Measurements from ENCODE around the gene KRTAP10-8. TPM values are rescaled to one million over a fixed set of nuclear protein-coding genes. Genes with fewer than 3 reads are reported as not detected.
"Not testable (repeated sequence)": the region's sequence is repeated elsewhere in the genome, so short reads cannot be mapped to it uniquely, and the experiment has no call there.

KRTAP10-8 gene
- total and polyA plus RNA-seq, 2 of the 4 experiments (the other 2 are of a cell fraction) = not detected

- H2AFZ ChIP-seq (replicated peaks; ENCODE audit: low read length, poor library complexity); H3K4me3 ChIP-seq (ENCODE audit: insufficient read depth, low read depth, low read length); H2AK9ac ChIP-seq (replicated peaks; ENCODE audit: low read depth, low read length, poor library complexity); H4K5ac ChIP-seq (ENCODE audit: low read depth, low read length); intact Hi-C loops (cut with micrococcal nuclease); H2BK15ac ChIP-seq (ENCODE audit: low read depth, low read length); H2BK120ac ChIP-seq (ENCODE audit: low read depth, low read length); H3K14ac ChIP-seq (replicated peaks; ENCODE audit: low read depth, low read length); dilution Hi-C loops (cut with HindIII; ENCODE audit: low sequenced_read_pairs, unreplicated experiment); DNase-seq; CTCF ChIA-PET; H3K36me3 ChIP-seq (ENCODE audit: control insufficient read depth, insufficient read depth, low read length); in situ Hi-C loops (cut with MboI; ENCODE audit: low sequenced_read_pairs); H3K4ac ChIP-seq (ENCODE audit: low read depth, low read length); H4K8ac ChIP-seq (ENCODE audit: low read depth in 2 of 2, low read length in 2 of 2); H4K20me1 ChIP-seq (ENCODE audit: insufficient read depth, low read length); H3K9me3 ChIP-seq (ENCODE audit: control insufficient read depth, insufficient read depth, low read length); H2BK5ac ChIP-seq (ENCODE audit: low read depth, low read length, poor library complexity, severe bottlenecking); BruUV-seq (replicated peaks); H3K9me1 ChIP-seq (ENCODE audit: insufficient read depth, low read length); H3K79me1 ChIP-seq (ENCODE audit: low read depth in 1 of 2, low read length in 2 of 2); ATAC-seq (ENCODE audit: low read depth); H3K4me2 ChIP-seq (ENCODE audit: low read depth, low read length); H2BK20ac ChIP-seq (ENCODE audit: low read depth, low read length); H3K9ac ChIP-seq (ENCODE audit: low read depth, low read length); H3K27me3 ChIP-seq (ENCODE audit: control insufficient read depth, insufficient read depth, low read length); H3K18ac ChIP-seq (ENCODE audit: low read depth, low read length); H3K4me1 ChIP-seq (ENCODE audit: control insufficient read depth, insufficient read depth, low read length); H2AK5ac ChIP-seq (ENCODE audit: low read depth, low read length); H3K27ac ChIP-seq (ENCODE audit: insufficient read depth, low read length); H3K56ac ChIP-seq (ENCODE audit: extremely low read depth, insufficient read depth, low read length); H4K91ac ChIP-seq (ENCODE audit: insufficient read depth, low read depth, low read length); H3K23ac ChIP-seq (ENCODE audit: low read depth, low read length); POLR2A ChIA-PET (ENCODE audit: unreplicated experiment): not testable (repeated sequence)
- WGBS, 2 experiments (ENCODE audit: extremely low coverage in 2 of 2, insufficient read length in 1 of 2) = 54% methylated on average over 2 of the region's 12 CpGs; no CpG with 5 or more reads in 1 of the 2 experiments
Measured at GRCh38 chr21:44637851-44638348, 26.0 kb downstream of the KRTAP10-8 start.

- WGBS, 2 experiments (ENCODE audit: extremely low coverage in 2 of 2, insufficient read length in 1 of 2) = 82% methylated on average over 9 of the region's 21 CpGs; no CpG with 5 or more reads in 1 of the 2 experiments
- DNase-seq; H3K18ac ChIP-seq (ENCODE audit: low read depth, low read length); H4K20me1 ChIP-seq (ENCODE audit: insufficient read depth, low read length); H3K56ac ChIP-seq (ENCODE audit: extremely low read depth, insufficient read depth, low read length); in situ Hi-C loops (cut with MboI; ENCODE audit: low sequenced_read_pairs); CTCF ChIA-PET; ATAC-seq (ENCODE audit: low read depth); H3K9me3 ChIP-seq (ENCODE audit: control insufficient read depth, insufficient read depth, low read length); H2BK20ac ChIP-seq (ENCODE audit: low read depth, low read length); H3K27ac ChIP-seq (ENCODE audit: insufficient read depth, low read length); H3K9ac ChIP-seq (ENCODE audit: low read depth, low read length); H2BK5ac ChIP-seq (ENCODE audit: low read depth, low read length, poor library complexity, severe bottlenecking); H3K14ac ChIP-seq (replicated peaks; ENCODE audit: low read depth, low read length); H4K91ac ChIP-seq (ENCODE audit: insufficient read depth, low read depth, low read length); H3K4me2 ChIP-seq (ENCODE audit: low read depth, low read length); H3K36me3 ChIP-seq (ENCODE audit: control insufficient read depth, insufficient read depth, low read length); BruUV-seq (replicated peaks); H3K4me1 ChIP-seq (ENCODE audit: control insufficient read depth, insufficient read depth, low read length); H2BK15ac ChIP-seq (ENCODE audit: low read depth, low read length); intact Hi-C loops (cut with micrococcal nuclease); H3K23ac ChIP-seq (ENCODE audit: low read depth, low read length); H2AK5ac ChIP-seq (ENCODE audit: low read depth, low read length); H3K27me3 ChIP-seq (ENCODE audit: control insufficient read depth, insufficient read depth, low read length); H2AFZ ChIP-seq (replicated peaks; ENCODE audit: low read length, poor library complexity); POLR2A ChIA-PET (ENCODE audit: unreplicated experiment); H4K8ac ChIP-seq (ENCODE audit: low read depth in 2 of 2, low read length in 2 of 2); dilution Hi-C loops (cut with HindIII; ENCODE audit: low sequenced_read_pairs, unreplicated experiment); H2AK9ac ChIP-seq (replicated peaks; ENCODE audit: low read depth, low read length, poor library complexity); H3K4ac ChIP-seq (ENCODE audit: low read depth, low read length); H4K5ac ChIP-seq (ENCODE audit: low read depth, low read length); H3K79me1 ChIP-seq (ENCODE audit: low read depth in 1 of 2, low read length in 2 of 2); H3K4me3 ChIP-seq (ENCODE audit: insufficient read depth, low read depth, low read length); H3K9me1 ChIP-seq (ENCODE audit: insufficient read depth, low read length); H2BK120ac ChIP-seq (ENCODE audit: low read depth, low read length): not testable (repeated sequence)
Measured at GRCh38 chr21:44638506-44639330, 26.8 kb downstream of the KRTAP10-8 start.

All from IMR-90 (cell line).